ENCODE results near the gene PLCB3.

The PLCB3 gene

GRCh38 chr11:64220271-64220670 is 31.1 kb upstream of the PLCB3 start:
- DNase-seq (ENCODE audit: extremely low spot score, insufficient read length, low read depth), result no peak

DNA sequence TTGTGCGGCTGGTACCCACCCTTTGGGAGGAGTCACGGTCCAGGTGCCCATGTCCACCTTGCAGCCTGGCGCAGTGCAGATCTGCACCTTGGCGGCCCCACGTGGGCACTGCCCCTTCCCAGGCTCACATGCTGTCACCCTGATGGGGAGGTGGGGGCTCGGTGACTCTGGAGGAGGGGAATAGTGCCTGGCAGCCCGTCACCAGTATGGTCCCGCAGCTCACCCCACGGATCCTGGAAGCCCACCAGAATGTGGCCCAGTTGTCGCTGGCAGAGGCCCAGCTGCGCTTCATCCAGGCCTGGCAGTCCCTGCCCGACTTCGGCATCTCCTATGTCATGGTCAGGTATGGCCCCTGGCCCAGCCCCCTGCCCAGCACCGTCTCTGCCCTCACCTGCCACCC is 30.5 kb upstream of the PLCB3 start:
- FAIRE-seq (no peak), DNase-seq (ENCODE audit: extremely low spot score, insufficient read length, low read depth) (no peak)

More at GRCh38 chr11:64220271-64220670, 31.1 kb upstream of the PLCB3 start:
- FAIRE-seq, result no peak

GRCh38 chr11:64222651-64223000 is 28.7 kb upstream of the PLCB3 start:
- FAIRE-seq (no peak), DNase-seq (ENCODE audit: extremely low spot score, insufficient read length, low read depth) (no peak)

GRCh38 chr11:64223001-64223651 is 28.2 kb upstream of the PLCB3 start:
- no peak for DNase-seq (ENCODE audit: extremely low spot score, insufficient read length, low read depth)
- FAIRE-seq, result no peak

- DNase-seq (ENCODE audit: extremely low spot score, insufficient read length, low read depth) (no peak), FAIRE-seq (no peak)
Observed at GRCh38 chr11:64224151-64224890, 27.0 kb upstream of the PLCB3 start.

- no peak for DNase-seq (ENCODE audit: extremely low spot score, insufficient read length, low read depth)
- FAIRE-seq, result no peak
Observed at GRCh38 chr11:64224891-64225607, 26.3 kb upstream of the PLCB3 start.

DNA sequence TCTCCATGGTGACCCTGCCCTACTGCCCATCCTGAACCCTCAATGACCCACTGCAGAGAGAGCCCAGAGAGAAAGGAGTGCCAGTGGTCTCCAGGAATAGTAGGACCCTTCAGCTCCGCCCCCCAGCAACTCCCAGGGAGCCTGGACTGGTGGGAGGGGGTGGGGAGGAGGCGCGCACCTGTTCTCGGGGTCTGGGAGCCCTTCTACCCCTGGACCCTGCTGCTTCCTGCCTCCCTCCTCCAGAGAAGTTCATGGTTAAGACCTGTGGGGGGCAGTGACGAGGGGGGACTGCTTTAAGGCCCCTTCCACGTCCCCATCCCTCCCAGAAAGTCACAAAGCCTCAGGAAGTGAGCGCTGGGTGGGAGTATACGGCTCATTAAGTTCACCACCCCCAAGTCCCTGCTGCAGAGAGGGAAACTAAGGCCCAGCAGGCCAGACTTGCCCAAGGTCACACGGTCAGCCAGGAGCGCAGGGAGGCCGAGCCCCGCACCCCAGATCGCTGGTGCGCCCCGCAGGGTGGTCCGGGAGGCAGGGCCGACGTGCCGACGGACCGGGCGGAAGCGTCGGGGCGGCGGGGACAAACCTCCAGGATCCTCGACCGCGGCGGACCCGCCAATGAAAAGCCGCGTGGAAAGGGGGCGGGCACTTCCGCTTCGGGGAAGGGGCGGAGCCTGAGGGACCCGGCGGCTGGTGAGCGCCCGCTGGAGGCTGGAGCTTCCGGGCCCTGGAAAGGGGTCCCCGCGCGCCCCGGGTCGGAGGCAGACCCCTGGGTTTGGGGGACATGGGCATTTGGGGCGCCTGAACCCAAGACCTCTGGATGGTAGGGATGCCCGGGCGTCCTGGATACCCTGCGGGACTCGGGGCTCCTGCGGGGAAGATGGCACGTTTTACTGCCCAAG is 25.5 kb upstream of the PLCB3 start, which contains the start of the genes NUDT22 and TRPT1:
Gene NUDT22 (plus strand): TSS at position 667 of the 899 bp plus-strand sequence. CDS start 379 bp downstream, outside the sequence.
Gene TRPT1 (minus strand): TSS at position 579 of the 899 bp plus-strand sequence. CDS start 326 bp downstream, at position 253.
- DNase-seq (ENCODE audit: extremely low spot score, insufficient read length, low read depth) (peak; percentile 88), FAIRE-seq (peak; percentile 84)

DNA sequence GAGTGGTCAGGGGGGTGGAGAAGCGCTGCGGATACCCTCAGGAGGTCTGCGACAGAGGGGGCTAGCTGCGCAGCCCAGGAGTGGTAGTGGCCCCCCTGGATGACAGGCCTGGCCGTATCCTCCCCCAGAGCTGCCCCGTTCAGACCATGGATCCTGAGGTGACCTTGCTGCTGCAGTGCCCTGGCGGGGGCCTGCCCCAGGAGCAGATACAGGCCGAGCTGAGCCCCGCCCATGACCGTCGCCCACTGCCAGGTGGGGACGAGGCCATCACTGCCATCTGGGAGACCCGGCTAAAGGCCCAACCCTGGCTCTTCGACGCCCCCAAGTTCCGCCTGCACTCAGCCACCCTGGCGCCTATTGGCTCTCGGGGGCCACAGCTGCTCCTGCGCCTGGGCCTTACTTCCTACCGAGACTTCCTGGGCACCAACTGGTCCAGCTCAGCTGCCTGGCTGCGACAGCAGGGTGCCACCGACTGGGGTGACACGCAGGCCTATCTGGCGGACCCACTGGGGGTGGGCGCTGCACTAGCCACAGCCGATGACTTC is 24.8 kb upstream of the PLCB3 start:
- DNase-seq (ENCODE audit: extremely low spot score, insufficient read length, low read depth) (no peak), FAIRE-seq (peak; percentile 60)

DNA sequence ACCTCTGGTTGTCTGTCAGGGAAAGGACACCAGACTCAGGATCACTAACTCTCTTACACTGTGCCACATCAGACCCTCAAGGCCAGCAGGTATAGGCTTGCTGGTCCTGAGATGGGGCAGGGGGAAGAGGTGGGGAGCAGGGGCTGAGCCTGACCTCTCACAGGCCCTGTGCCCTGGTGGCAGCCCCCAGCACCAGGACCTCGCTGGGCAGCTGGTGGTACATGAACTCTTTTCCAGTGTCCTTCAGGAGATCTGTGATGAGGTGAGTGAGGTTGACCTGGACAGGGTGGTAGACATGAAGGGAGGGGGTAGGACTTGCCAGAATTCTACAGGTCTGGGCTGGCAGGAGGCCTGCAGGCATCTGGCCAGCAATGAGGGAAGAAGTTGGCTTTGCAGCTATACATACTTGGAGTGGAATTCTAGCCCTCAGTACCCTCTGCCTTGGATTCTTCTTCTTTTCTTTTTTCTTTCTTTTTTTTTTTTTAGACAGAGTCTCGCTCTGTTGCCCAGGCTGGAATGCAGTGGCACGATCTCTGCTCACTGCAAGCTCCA is 23.8 kb upstream of the PLCB3 start:
- DNase-seq (ENCODE audit: extremely low spot score, insufficient read length, low read depth) (no peak), FAIRE-seq (no peak)

DNA sequence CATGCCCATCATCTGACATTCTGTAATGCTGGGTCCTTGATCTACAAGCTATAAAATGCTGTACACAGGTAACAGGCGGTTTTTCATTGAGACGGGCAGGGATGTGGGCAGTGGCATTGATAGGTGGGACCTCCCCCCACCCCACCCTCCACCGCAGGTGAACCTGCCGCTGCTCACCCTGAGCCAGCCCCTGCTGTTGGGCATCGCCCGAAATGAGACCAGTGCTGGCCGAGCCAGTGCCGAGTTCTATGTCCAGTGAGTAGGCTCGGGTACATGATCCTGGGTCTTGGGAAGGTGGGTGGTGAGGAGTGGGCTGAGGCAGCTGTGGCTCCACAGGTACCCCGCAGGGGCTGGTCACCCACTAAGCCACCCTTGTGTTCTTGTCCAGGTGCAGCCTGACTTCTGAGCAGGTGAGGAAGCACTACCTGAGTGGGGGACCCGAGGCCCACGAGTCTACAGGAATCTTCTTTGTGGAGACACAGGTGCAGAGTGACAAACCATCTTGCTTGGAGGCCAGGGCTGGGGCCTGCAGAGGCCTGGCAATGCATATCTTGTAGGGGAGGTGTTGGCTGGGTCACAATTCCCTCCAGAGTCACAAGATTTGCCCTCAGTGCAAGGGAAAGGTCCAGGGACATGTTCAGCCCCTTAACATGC is 22.1 kb upstream of the PLCB3 start:
- FAIRE-seq, result no peak
- DNase-seq (ENCODE audit: extremely low spot score, insufficient read length, low read depth), result no peak

- DNase-seq (ENCODE audit: extremely low spot score, insufficient read length, low read depth), result no peak
- FAIRE-seq, result no peak
Observed at GRCh38 chr11:64229744-64230170, 21.6 kb upstream of the PLCB3 start.

GRCh38 chr11:64230171-64230984 is 21.0 kb upstream of the PLCB3 start, which contains the start of gene DNAJC4:
DNAJC4 (plus strand) TSS chr11:64230548; CDS start chr11:64230855, 307 bp downstream.
- DNase-seq (ENCODE audit: extremely low spot score, insufficient read length, low read depth) (peak; percentile 74), FAIRE-seq (peak; percentile 79)

- no peak for FAIRE-seq
- no peak for DNase-seq (ENCODE audit: extremely low spot score, insufficient read length, low read depth)
Observed at GRCh38 chr11:64230985-64231365, 20.4 kb upstream of the PLCB3 start.

- no peak for DNase-seq (ENCODE audit: extremely low spot score, insufficient read length, low read depth)
- no peak for FAIRE-seq
Observed at GRCh38 chr11:64231546-64231945, 19.8 kb upstream of the PLCB3 start.

- no peak for DNase-seq (ENCODE audit: extremely low spot score, insufficient read length, low read depth)
- no peak for FAIRE-seq
Observed at GRCh38 chr11:64232182-64232966, 19.0 kb upstream of the PLCB3 start.

- no peak for FAIRE-seq
Observed at GRCh38 chr11:64232967-64233315, 18.4 kb upstream of the PLCB3 start.

DNA sequence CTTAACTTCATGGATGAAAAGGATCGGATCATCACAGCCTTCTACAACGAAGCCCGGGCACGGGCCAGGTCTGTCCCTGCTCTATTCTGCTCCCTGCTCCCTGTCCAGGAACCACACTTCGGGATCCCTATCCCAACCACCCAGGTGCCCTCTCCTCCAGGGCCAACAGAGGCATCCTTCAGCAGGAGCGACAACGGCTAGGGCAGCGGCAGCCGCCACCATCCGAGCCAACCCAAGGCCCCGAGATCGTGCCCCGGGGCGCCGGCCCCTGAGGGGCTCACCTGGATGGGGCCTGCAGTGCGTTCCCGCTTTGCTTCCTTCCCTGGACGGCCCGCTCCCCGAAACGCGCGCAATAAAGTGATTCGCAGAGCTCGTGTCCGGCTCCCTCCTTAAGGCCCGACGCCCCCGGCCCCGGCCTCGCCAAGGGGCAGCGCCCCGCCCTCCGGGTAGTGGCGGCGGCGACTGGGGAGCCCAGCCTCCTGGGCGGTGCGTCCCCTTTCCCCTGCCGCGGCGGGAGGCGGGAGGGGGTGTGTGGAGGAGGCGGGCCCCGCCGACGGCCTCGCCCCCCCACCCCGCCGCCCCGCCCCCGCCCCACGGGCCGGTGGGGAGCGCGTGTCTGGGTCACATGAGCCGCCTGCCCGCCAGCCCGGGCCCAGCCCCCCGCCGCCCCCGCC is 17.3 kb upstream of the PLCB3 start, which contains the start of gene VEGFB:
Gene VEGFB (plus strand): TSS at position 672 of the 674 bp plus-strand sequence. CDS start 250 bp downstream, outside the sequence.
- DNase-seq (ENCODE audit: extremely low spot score, insufficient read length, low read depth) (no peak), FAIRE-seq (peak; percentile 21)

More at GRCh38 chr11:64232967-64233315, 18.4 kb upstream of the PLCB3 start:
- no peak for DNase-seq (ENCODE audit: extremely low spot score, insufficient read length, low read depth)
